Measurements from ENCODE around the gene CNTNAP2. TPM values are rescaled to one million over a fixed set of nuclear protein-coding genes. Genes with fewer than 3 reads are reported as not detected.
A peak's percentile ranks its signal among the peaks of the same experiment; 100 is the strongest.

CNTNAP2 gene
- total and polyA plus RNA-seq, 2 of the 8 experiments (the other 6 are each of a cell fraction or from before 2014, with no cell fraction given): 27.9 to 71.0 TPM

DNA sequence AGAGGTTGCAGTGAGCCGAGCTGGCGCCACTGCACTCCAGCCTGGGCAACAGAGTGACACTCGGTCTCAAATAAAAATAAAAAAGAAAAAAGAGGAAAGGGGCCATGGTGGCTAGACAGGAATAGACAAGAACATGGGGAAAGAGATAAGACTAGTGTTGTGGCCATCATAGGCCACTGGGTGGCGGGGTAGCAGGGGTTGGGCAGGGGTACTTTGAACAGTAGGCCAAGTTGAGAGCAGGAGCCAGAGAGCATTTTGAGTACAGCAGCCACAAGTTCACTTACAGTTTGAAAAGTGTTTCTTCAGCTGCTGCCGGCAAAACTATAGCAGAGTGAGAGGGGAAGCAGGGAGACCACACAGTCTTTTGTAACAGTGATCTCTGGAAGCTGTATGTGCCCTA, 656.0 kb downstream of the CNTNAP2 start:
- Histone ChIP-seq H4K5ac (ENCODE audit: insufficient read length, low read depth, low read length) (no peak overlapping the region), H4K8ac (ENCODE audit: extremely low read depth, insufficient read depth, low read length) (no peak overlapping the region), H3K23ac (ENCODE audit: insufficient read length) (no peak overlapping the region), H3K9me3 (ENCODE audit: insufficient read depth in 2 of 2, low read depth in 1 of 2, low read length in 1 of 2) (no peaks in the 10 kb centered on the region), H3K14ac (ENCODE audit: insufficient read length) (no peak overlapping the region), H3K36me3 (ENCODE audit: control insufficient read depth in 2 of 4, insufficient read depth in 4 of 4, low read length in 3 of 4) (no peaks in the 10 kb centered on the region), H4K20me1 (replicated peaks in 1 of 2; ENCODE audit: control insufficient read depth in 1 of 2, insufficient read depth in 2 of 2, low read length in 2 of 2) (no peaks in the 10 kb centered on the region), H2BK20ac (ENCODE audit: low read length) (no peak overlapping the region), H3K23me2 (ENCODE audit: low read depth, low read length) (no peaks in the 10 kb centered on the region), H2BK12ac (ENCODE audit: low read depth, low read length) (no peak overlapping the region), H2AFZ (ENCODE audit: low read length) (peak overlapping the region; percentile 98), H2BK15ac (ENCODE audit: low read length) (no peak overlapping the region), H2BK120ac (replicated peaks; ENCODE audit: low read depth, low read length) (no peak overlapping the region), H3K27me3 (replicated peaks in 1 of 4; ENCODE audit: control insufficient read depth in 3 of 4, extremely low read depth in 1 of 4, insufficient read depth in 3 of 4, low read length in 3 of 4) (no peaks in the 10 kb centered on the region), H2AK5ac (ENCODE audit: low read depth, low read length) (no peak overlapping the region), H3K4me2 (ENCODE audit: insufficient read depth in 1 of 2, low read depth in 2 of 2, low read length in 2 of 2) (no peak overlapping the region), H3K18ac (ENCODE audit: extremely low read depth, low read length) (no peak overlapping the region), H3K79me1 (ENCODE audit: low read depth, low read length) (no peaks in the 10 kb centered on the region), H3K4me3 (ENCODE audit: extremely low read depth in 1 of 4, insufficient read depth in 2 of 4, low read depth in 3 of 4, low read length in 4 of 4) (no peak overlapping the region), H3K9ac (replicated peaks in 1 of 4; ENCODE audit: extremely low read depth in 1 of 4, low read depth in 3 of 4, low read length in 3 of 4) (no peak overlapping the region), H3K27ac (ENCODE audit: low read depth, low read length) (no peak overlapping the region), H3K79me2 (ENCODE audit: control insufficient read depth in 1 of 2, insufficient read depth in 2 of 2, low read length in 2 of 2) (no peaks in the 10 kb centered on the region), H3K4ac (replicated peaks; ENCODE audit: insufficient read length, low read depth, low read length) (no peak overlapping the region), H3K4me1 (replicated peaks in 1 of 4; ENCODE audit: control insufficient read depth in 3 of 4, insufficient read depth in 4 of 4, low read length in 3 of 4) (peaks cover 0 to 2% (median 0%) of the 10 kb centered on the region in 4 experiments; a peak in 1 of 7 replicates), H3K56ac (replicated peaks; ENCODE audit: insufficient read length, low read depth, low read length) (no peak overlapping the region), H2BK5ac (ENCODE audit: low read depth, low read length) (no peak overlapping the region), H4K91ac (replicated peaks; ENCODE audit: insufficient read length, low read length) (no peak overlapping the region)
- DNase-seq (ENCODE audit: low read depth in 1 of 2, low spot score in 2 of 2) (peak; percentile 50 to 79), FAIRE-seq (peak; percentile 52)
- CTCF ChIA-PET (ENCODE audit: partially characterized antibody): interaction anchor here (0.6 to 3.1 kb wide), 19 partner anchors 9 to 664 kb away, joined by 3 to 15 read pairs (median 4); no protein-coding TSS in a partner anchor
- POLR2A ChIA-PET (ENCODE audit: partially characterized antibody): no interaction called here
- TF ChIP-seq EP300 (IDR thresholded peaks at IDR 0.05; ENCODE audit: borderline replicate concordance in 1 of 2, low read depth in 2 of 2, low read length in 2 of 2): no peak
- TF ChIP-seq, protein P1, sequence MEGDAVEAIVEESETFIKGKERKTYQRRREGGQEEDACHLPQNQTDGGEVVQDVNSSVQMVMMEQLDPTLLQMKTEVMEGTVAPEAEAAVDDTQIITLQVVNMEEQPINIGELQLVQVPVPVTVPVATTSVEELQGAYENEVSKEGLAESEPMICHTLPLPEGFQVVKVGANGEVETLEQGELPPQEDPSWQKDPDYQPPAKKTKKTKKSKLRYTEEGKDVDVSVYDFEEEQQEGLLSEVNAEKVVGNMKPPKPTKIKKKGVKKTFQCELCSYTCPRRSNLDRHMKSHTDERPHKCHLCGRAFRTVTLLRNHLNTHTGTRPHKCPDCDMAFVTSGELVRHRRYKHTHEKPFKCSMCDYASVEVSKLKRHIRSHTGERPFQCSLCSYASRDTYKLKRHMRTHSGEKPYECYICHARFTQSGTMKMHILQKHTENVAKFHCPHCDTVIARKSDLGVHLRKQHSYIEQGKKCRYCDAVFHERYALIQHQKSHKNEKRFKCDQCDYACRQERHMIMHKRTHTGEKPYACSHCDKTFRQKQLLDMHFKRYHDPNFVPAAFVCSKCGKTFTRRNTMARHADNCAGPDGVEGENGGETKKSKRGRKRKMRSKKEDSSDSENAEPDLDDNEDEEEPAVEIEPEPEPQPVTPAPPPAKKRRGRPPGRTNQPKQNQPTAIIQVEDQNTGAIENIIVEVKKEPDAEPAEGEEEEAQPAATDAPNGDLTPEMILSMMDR (IDR thresholded peaks at IDR 0.05; ENCODE audit: control extremely low read depth in 1 of 3, insufficient read depth in 1 of 3, low read depth in 1 of 3, low read length in 3 of 3): peak; percentile 70 to 80 (median 72)
- no peak for TF ChIP-seq PHF8 (conservative IDR thresholded peaks at IDR 0.05; ENCODE audit: low read depth, low read length)
- TF ChIP-seq SRF (IDR thresholded peaks at IDR 0.05; ENCODE audit: low read depth, low read length): no peak
- TF ChIP-seq RAD21 (IDR thresholded peaks at IDR 0.05 in 1 of 2, conservative IDR thresholded peaks at IDR 0.05 in 1 of 2; ENCODE audit: low read depth in 2 of 2, low read length in 2 of 2): peak; percentile 76 to 78
- TF ChIP-seq SP1 (IDR thresholded peaks at IDR 0.05; ENCODE audit: low read depth, low read length): no peak
- WGBS, 2 experiments (ENCODE audit: extremely low coverage in 1 of 2, insufficient coverage in 1 of 2, insufficient read length in 1 of 2, insufficient replicate concordance in 2 of 2, low coverage in 1 of 2, low lambda C conversion rate in 2 of 2, missing lambda C conversion rate in 1 of 2): 63% methylated on average over 5 of the region's 5 CpGs; no CpG with 5 or more reads in 1 of the 2 experiments
